Activated CD4-positive, alpha-beta T cell treated with anti-CD3 and anti-CD28 coated beads, Interleukin-2, amount 10 ng/mL, durations not matched to agents 7 days and 5 days (primary cell): ENCODE data around the gene PTPA. TPM values are rescaled to one million over a fixed set of nuclear protein-coding genes. Genes with fewer than 3 reads are reported as not detected.
"Not testable (repeated sequence)": the region's sequence is repeated elsewhere in the genome, so short reads cannot be mapped to it uniquely, and the experiment has no call there.

Experiments
- CTCF ChIA-PET: fragments of 350-600 bp; sonication (Branson Sonifier 250); formaldehyde crosslinking; loops from one replicate; lab custom pipeline; 2021; ENCODE audit warnings: antibody characterized with exemption; lab: Charles Lee
- POLR2A ChIA-PET: fragments of 350-600 bp; sonication (Branson Sonifier 250); formaldehyde crosslinking; loops from one replicate; lab custom pipeline; 2021; ENCODE audit warnings: antibody characterized with exemption; lab: Charles Lee
- DNase-seq: peaks from one replicate; pipeline ENCODE4 v3.0.0-alpha.2; 2020
- H3K27ac Mint-ChIP-seq: one replicate; pipeline ENCODE4 v1.8.0; 2021; ENCODE audit warnings: mild to moderate bottlenecking, moderate library complexity, mixed read lengths
- H3K27me3 Mint-ChIP-seq: one replicate; pipeline ENCODE4 v1.8.0; 2021; ENCODE audit warnings: mixed read lengths
- H3K36me3 Mint-ChIP-seq: one replicate; pipeline ENCODE4 v1.8.0; 2021; ENCODE audit warnings: low read depth, mixed read lengths
- H3K4me1 Mint-ChIP-seq: one replicate; pipeline ENCODE4 v1.8.0; 2021; ENCODE audit warnings: mixed read lengths
- H3K4me3 Mint-ChIP-seq: one replicate; pipeline ENCODE4 v1.8.0; 2021; ENCODE audit warnings: mild to moderate bottlenecking, moderate library complexity, mixed read lengths
- H3K9me3 Mint-ChIP-seq: one replicate; pipeline ENCODE4 v1.8.0; 2021; ENCODE audit warnings: mixed read lengths
- total RNA-seq, 2 experiments: library from RNA; stranded (reverse); gene quantifications; one replicate each; pipeline ENCODE4 v1.2.3, GENCODE V29; 2021

PTPA gene
- total RNA-seq, 2 experiments from 2014 or later = 96.4 to 111 TPM

DNA sequence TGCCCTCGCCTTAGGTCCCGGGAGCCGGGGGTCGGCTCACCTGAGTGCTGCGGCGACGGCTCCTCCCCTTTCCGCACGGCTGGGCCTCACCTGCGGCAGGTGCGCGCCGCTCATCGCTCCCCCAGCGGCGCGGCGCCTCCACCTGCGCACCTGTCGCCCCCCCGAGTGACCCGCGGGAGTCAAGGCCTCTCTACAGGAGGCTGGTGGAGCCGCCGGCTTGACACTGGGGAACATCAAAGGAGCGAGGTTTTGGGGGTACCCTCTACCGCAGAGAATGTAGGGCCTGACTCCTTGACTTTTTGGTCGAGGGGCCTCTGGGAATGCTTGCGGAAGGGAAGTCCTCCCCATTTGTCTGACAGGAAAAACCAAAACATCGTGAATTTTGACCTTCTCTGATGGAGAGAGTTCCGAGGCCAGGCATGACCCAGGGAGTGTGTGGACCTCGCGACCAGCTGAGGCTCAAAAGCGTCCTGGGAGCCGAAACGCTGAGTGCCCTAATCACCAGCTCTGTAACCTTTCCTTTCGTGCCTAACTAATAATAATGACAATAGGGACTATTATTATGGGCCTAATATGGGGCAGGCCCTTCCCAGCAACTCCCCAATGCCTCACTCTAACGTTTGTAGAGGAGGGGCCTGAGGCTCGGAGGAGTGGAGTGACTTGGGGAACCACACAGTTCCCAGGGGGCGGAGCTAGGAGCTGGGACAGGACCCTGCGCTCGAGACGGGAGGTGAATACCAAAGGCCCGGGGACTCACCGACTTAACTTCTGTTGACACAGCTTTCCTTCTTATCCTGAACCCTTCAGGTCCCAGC lies 67.6 kb downstream of the PTPA start:
- Mint-ChIP-seq H3K9me3 (no peaks in the 10 kb centered on the region), H3K27me3 (peaks cover 4% of the 10 kb centered on the region), H3K4me3 (peak overlapping the region; percentile 27), H3K4me1 (peaks cover 21% of the 10 kb centered on the region), H3K27ac (peak overlapping the region; percentile 41), H3K36me3 (no peaks in the 10 kb centered on the region)
- ChIA-PET CTCF (interaction anchor here (0.9 to 2.4 kb wide), 9 partner anchors 11 to 446 kb away, joined by 3 to 12 read pairs (median 4); no protein-coding TSS in a partner anchor), POLR2A (interaction anchor here (0.5 to 1.6 kb wide), 5 partner anchors 9 to 281 kb away, joined by 3 to 8 read pairs (median 4); no protein-coding TSS in a partner anchor)
- DNase-seq = no peak

DNA sequence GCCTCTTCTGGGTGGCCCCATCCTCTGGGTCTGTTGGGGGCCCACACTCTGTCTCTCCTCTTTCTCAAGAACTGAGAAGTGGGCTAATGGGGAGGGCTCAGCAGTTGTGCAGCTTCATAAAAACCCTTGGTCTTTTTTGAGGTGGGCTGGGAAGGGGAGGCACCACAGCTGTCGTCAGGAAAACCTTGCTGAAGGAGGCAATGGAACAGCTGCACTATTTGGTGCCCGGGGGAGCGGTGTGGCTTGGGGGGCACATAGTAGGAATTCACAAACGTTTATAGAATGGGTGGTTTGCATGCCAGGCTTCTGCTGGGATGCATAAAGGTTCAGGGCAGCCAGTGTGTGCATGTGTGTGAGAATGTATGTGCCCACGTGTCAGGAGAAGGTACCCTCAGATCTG lies 70.0 kb downstream of the PTPA start:
- Mint-ChIP-seq H3K27me3 (peaks cover 2% of the 10 kb centered on the region), H3K4me3 (no peak overlapping the region), H3K36me3 (no peaks in the 10 kb centered on the region), H3K4me1 (peaks cover 15% of the 10 kb centered on the region), H3K9me3 (no peaks in the 10 kb centered on the region), H3K27ac (no peak overlapping the region)
- ChIA-PET CTCF (interaction anchor here (1.6 to 2.1 kb wide), 2 partner anchors 18 to 39 kb away, joined by 3 to 5 read pairs; no protein-coding TSS in a partner anchor), POLR2A (no interaction called here)
- no peak for DNase-seq

DNA sequence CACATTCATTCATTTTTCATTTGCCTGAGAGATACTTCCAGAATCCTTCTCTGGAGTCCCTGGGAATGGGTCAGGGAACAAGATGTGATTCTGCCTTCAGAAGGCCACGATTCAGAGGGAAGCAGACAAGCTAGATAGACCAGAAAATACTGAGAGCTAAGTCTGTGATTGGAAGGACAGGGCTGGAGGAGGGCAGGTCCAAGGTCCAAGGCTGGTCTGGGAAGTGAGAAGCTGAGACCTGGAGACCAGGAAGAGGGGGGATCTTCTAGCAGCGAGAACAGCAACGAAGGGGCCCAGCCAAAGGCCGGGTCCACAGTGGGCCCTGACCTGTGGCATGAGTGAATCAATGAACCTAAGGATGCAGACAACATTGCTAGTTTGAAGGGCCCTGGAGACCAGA lies 70.9 kb downstream of the PTPA start:
- H3K9me3 Mint-ChIP-seq = no peaks in the 10 kb centered on the region
- H3K36me3 Mint-ChIP-seq = no peaks in the 10 kb centered on the region
- DNase-seq = no peak
- H3K4me3 Mint-ChIP-seq = no peak overlapping the region
- CTCF ChIA-PET = interaction anchor here (1.4 to 3.7 kb wide), 6 partner anchors 8 to 40 kb away, joined by 3 to 26 read pairs (median 4); no protein-coding TSS in a partner anchor
- H3K27ac Mint-ChIP-seq = no peak overlapping the region
- peaks cover 15% of the 10 kb centered on the region for H3K4me1 Mint-ChIP-seq
- POLR2A ChIA-PET = no interaction called here
- H3K27me3 Mint-ChIP-seq = peaks cover 2% of the 10 kb centered on the region

DNA sequence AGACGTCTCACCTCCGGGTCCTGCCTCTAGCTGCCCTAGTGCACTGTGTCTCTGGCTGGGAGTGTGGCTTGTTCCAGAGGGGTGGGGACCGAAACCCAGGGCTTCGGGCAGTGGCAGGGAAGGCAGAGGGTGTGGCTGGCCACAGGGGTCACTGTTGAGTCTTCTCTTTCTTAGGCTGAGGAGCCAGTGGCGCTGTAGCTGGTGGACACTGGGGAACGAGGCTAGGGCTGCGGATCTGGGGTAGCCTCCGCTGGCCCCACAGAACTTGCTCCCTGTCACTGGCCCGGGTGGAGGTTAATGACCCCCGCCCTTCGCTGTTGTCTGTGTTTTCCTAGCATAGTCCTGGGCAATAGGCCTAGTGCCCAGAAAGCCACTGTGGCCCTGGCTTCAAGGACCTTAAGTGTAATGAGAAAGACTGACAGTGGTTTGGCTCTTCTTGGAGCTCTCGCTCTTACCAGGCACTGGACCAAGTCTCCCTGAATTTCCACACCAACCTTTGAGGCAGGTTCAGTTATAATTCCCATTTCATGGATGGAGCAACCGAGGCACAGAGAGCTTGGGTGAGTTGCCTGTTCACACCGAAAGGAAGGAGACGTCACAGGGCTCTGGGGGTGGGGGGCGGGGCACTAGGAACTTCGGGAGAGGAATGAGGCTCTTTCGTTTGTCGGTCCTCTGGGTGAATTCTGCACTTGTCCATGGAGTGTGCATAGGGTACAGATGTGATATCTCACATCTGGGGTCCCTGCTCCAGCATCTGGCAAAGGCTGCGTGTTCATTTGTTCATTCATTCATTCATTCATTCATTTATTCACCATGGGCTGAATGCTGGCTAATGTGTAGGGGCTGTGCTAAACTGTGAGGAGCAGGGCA lies 71.6 kb downstream of the PTPA start:
- Mint-ChIP-seq H3K4me1 (peaks cover 15% of the 10 kb centered on the region), H3K4me3 (no peak overlapping the region), H3K36me3 (no peaks in the 10 kb centered on the region), H3K27me3 (no peaks in the 10 kb centered on the region), H3K9me3 (peaks cover 1% of the 10 kb centered on the region), H3K27ac (no peak overlapping the region)
- CTCF ChIA-PET = interaction anchor here (1.2 to 3.7 kb wide), 5 partner anchors 9 to 369 kb away, joined by 3 to 26 read pairs (median 3); no protein-coding TSS in a partner anchor
- no peak for DNase-seq
- POLR2A ChIA-PET = no interaction called here

DNA sequence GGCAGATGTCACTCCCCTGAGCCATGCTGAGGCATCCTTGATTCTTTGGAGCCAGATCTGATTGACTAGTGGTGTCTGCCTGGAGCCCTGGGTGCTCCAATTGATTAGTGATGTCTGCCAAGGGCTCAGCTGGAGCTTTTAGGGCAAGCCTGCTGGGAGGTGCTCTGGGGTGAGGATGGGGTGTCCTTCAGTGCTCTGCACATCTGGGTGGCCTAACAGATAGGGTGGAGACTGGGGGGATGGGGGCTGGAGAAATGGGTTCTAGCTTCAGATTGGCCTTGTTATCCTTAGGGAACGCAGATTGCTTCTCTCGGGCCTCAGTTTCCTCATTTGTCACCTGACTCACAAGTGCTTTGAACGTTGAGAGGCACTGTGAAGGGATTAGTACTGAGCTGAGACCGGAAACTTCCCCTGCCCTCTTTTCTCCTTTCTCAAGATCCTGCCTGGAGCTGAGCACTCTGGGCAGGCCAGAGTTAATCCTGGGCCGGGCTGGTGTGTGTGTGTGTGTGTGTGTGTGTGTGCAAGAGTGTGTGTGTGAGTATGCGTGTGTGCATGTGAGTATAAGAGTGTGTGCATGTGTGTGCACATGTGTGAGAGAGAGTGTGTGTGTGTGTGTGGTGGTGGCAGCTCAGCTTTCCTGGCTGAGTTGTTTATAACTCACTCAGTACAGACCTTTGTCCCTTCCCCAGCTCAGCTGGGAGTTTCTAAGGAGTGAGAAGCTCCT lies 72.4 kb downstream of the PTPA start:
- Mint-ChIP-seq H3K36me3 (no peaks in the 10 kb centered on the region), H3K4me1 (peaks cover 15% of the 10 kb centered on the region), H3K27ac (no peak overlapping the region), H3K27me3 (no peaks in the 10 kb centered on the region), H3K4me3 (no peak overlapping the region), H3K9me3 (peaks cover 1% of the 10 kb centered on the region)
- ChIA-PET CTCF (interaction anchor here (0.6 to 3.7 kb wide), 10 partner anchors 10 to 542 kb away, joined by 3 to 26 read pairs (median 3); no protein-coding TSS in a partner anchor), POLR2A (interaction anchor here (0.6 kb wide), 1 partner anchor 37 kb away, joined by 3 read pairs; no protein-coding TSS in a partner anchor)
- no peak for DNase-seq

DNA sequence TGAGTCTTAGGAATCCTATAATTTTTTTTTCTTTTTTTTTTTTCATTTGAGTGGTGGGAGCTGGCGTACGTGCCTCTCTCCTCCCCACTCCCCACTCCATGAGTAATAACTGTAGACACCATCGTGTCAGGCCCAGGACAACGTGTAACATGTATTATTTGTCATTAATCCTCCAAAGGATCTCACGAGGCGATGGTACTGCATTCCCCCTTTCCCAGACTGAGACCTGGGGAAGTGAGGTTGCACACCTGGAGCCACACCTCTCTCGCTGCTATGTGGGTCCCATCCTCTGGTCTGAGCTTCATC lies 73.0 kb downstream of the PTPA start:
- CTCF ChIA-PET = interaction anchor here (0.6 to 3.7 kb wide), 8 partner anchors 10 to 542 kb away, joined by 3 to 26 read pairs (median 3); no protein-coding TSS in a partner anchor
- POLR2A ChIA-PET = interaction anchor here (0.6 kb wide), 1 partner anchor 36 kb away, joined by 3 read pairs; no protein-coding TSS in a partner anchor
- no peaks in the 10 kb centered on the region for H3K27me3 Mint-ChIP-seq

DNA sequence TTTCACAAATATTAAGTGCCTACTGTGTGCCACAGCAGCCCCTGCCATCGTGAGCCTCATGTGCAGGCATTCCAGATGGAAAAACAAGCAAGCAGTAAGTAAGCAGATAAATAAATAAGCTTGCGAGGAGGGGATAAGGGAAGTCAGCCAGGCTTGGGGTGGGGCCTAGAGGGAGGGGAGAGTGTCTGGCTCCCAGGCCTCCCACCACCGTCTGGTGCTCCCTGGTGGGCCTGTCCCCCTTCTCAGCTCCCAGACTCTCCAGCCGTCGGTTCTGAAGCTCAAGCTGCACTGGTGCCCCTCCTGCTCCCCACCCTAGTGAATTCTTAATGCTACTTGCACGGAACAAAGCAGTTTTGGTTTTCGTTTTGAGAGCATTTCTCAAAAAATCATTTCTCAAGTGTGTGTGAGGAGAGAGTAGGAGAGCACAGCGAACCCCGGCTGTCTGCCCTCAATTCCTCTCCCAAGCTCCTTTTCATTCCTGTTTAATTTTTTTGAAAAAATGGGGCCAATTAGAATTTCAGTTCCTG lies 73.4 kb downstream of the PTPA start:
- peaks cover 9% of the 10 kb centered on the region for H3K4me1 Mint-ChIP-seq
- H3K4me3 Mint-ChIP-seq = no peak overlapping the region
- no peak overlapping the region for H3K27ac Mint-ChIP-seq
- ChIA-PET CTCF (interaction anchor here (0.8 to 3.7 kb wide), 5 partner anchors 11 to 541 kb away, joined by 3 to 26 read pairs (median 3); no protein-coding TSS in a partner anchor), POLR2A (interaction anchor here (0.6 kb wide), 1 partner anchor 36 kb away, joined by 3 read pairs; no protein-coding TSS in a partner anchor)
- no peak for DNase-seq
- H3K36me3 Mint-ChIP-seq = no peaks in the 10 kb centered on the region
- H3K9me3 Mint-ChIP-seq = peaks cover 1% of the 10 kb centered on the region
- no peaks in the 10 kb centered on the region for H3K27me3 Mint-ChIP-seq

More for the DNA sequence above, 73.0 kb downstream of the PTPA start:
- no peak for DNase-seq
- H3K27ac Mint-ChIP-seq = no peak overlapping the region
- H3K9me3 Mint-ChIP-seq = peaks cover 1% of the 10 kb centered on the region
- H3K4me1 Mint-ChIP-seq = peaks cover 9% of the 10 kb centered on the region
- H3K4me3 Mint-ChIP-seq = no peak overlapping the region
- H3K36me3 Mint-ChIP-seq = no peaks in the 10 kb centered on the region

DNA sequence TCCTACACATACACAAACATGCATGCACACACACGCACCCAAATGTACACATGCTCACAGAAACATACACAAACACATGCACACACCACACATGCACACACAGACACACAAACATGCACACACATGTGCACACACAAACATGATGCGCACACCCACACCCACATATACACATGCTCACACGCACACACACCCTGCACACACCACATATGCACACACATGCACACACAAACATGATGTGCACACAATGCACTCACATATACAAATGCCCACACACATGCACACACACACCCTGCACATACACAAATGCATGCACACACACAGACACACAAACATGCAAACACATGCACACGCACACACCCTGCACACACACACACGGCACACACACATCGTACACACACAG lies 74.2 kb downstream of the PTPA start:
- Mint-ChIP-seq H3K27ac (no peak overlapping the region), H3K27me3 (no peaks in the 10 kb centered on the region), H3K4me1 (peaks cover 9% of the 10 kb centered on the region), H3K36me3 (no peaks in the 10 kb centered on the region), H3K4me3 (no peak overlapping the region), H3K9me3 (peaks cover 1% of the 10 kb centered on the region)
- DNase-seq = no peak
- ChIA-PET POLR2A (no interaction called here), CTCF (interaction anchor here (3.7 kb wide), 1 partner anchor 12 kb away, joined by 26 read pairs; no protein-coding TSS in a partner anchor)

DNA sequence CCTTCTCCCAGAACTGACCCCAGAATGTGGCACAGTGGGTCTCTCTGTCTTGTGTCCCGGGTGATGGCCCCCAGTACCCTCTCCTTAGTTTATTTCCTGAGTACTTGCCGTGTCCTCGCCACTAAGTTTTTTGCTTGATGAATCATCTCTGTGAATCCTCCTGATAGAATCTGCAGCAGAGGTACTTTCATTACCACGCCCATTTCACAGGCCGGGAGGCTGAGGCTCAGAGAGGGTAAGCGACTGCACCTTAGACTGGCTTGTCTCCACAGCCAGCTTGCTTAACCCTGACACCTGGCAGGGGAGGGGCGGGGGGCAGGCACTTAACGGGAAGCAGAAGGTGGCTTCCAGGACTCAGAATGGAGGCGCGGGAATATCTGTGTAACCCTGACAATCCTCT lies 74.8 kb downstream of the PTPA start:
- Mint-ChIP-seq H3K27ac (no peak overlapping the region), H3K9me3 (peaks cover 1% of the 10 kb centered on the region), H3K4me3 (no peak overlapping the region), H3K4me1 (peaks cover 9% of the 10 kb centered on the region), H3K27me3 (no peaks in the 10 kb centered on the region), H3K36me3 (no peaks in the 10 kb centered on the region)
- POLR2A ChIA-PET = no interaction called here
- CTCF ChIA-PET = interaction anchor here (1.5 to 1.7 kb wide), 2 partner anchors 13 to 43 kb away, joined by 3 to 4 read pairs; no protein-coding TSS in a partner anchor
- DNase-seq = peak; percentile 30

DNA sequence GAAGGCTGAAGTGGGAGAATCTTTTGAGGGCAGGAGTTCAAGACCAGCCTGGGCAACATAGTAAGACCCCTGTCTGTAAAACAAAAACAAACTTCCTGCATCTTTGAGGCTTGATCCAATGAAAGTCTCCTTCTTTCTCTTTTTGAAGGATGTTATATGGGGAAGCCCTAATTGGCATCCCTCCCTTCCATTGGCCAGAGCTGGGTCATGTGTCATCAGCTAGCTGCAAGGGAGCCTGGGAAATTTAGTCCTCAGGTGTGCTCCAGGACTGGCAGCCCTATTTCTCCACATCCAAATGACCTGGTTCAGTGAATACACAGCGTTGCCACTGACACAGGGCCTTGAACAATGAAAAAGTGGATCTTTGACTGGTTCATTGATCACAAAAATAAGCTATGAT lies 75.8 kb downstream of the PTPA start:
- ChIA-PET CTCF (interaction anchor here (0.6 to 1.7 kb wide), 5 partner anchors 12 to 981 kb away, joined by 3 to 5 read pairs (median 3); no protein-coding TSS in a partner anchor), POLR2A (interaction anchor here (0.7 to 1.4 kb wide), 2 partner anchors 9 to 185 kb away, joined by 3 to 8 read pairs; partner anchors contain the start of gene IER5L)
- DNase-seq = no peak
- H3K4me3 Mint-ChIP-seq = no peak overlapping the region
- H3K36me3 Mint-ChIP-seq = no peaks in the 10 kb centered on the region
- peaks cover 9% of the 10 kb centered on the region for H3K4me1 Mint-ChIP-seq
- H3K27me3 Mint-ChIP-seq = no peaks in the 10 kb centered on the region
- peaks cover 1% of the 10 kb centered on the region for H3K9me3 Mint-ChIP-seq
- H3K27ac Mint-ChIP-seq = no peak overlapping the region

DNA sequence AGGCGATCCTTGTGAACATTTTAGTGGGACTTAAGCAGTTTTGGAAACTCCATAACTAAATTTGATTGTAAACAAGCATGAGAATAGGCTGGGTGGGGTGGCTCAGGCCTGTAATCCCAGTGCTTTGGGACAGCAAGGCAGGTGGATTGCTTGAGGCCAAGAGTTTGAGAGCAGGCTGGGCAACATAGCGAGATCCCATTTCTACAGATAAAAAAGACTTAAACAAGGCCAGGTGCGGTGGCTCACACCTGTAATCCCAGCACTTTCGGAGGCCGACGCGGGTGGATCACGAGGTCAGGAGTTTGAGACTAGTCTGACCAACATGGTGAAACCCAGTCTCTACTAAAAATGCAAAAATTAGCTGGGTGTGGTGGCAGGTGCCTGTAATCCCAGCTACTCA lies 78.8 kb downstream of the PTPA start:
- H3K36me3 Mint-ChIP-seq, POLR2A ChIA-PET, H3K9me3 Mint-ChIP-seq, H3K4me1 Mint-ChIP-seq, DNase-seq, CTCF ChIA-PET, H3K27ac Mint-ChIP-seq, H3K4me3 Mint-ChIP-seq: not testable (repeated sequence)
- peaks cover 11% of the 10 kb centered on the region for H3K27me3 Mint-ChIP-seq
